Anterior cingulate cortex (tissue), 58 donors: Measurements from ENCODE around the gene KYNU.
A peak's percentile ranks its signal among the peaks of the same experiment; 100 is the strongest.

Experiments
- DNase-seq, 58 donors: peaks; one replicate each; lab custom pipeline; 2025; lab: John Stamatoyannopoulos, UW

KYNU gene

GRCh38 chr2:143078104-143078503, 200.6 kb downstream of the KYNU start:
- no peak for DNase-seq

DNA sequence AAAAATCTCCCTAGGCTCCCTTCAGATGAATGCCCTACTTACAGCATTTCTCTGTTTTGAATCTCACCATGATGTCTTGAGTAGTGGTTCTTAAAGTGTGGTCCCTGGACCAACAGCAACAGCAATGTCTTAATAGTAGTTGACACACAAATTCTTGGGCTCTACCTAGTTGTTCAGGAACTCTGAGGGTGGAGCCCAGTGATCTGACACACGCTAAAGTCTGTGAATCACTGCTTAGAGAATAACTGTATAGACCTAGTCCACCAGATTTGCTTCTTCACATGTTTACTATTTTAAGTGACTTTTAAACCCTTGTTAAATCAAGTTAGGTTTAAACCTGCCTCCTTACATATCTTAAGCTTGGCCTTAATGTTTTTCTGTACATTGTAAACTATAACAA, 204.2 kb downstream of the KYNU start:
- no peak for DNase-seq

DNA sequence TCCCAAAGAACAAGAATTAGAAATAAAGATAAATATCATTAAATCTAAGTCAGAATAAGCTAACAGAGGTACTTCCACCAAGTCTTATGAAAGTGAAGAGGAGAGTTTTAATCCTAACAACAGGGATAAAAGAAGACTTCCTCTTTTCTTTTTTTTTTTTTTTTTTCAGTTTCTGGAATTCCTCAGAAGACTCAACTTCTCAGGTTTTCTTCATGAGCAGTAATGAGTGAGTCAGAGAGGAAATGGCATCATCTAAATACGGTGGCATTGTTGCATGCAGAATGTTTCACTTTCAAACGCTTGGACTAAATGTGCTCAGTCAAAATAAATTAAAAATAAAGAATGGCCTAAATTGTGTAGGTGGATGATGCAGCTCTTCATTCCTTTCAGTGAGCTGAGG, 206.2 kb downstream of the KYNU start:
- DNase-seq, result no peak

GRCh38 chr2:143084462-143084861, 207.0 kb downstream of the KYNU start:
- no peak for DNase-seq

GRCh38 chr2:143085125-143085784, 207.8 kb downstream of the KYNU start:
- no peak for DNase-seq

- DNase-seq, result no peak
Observed at GRCh38 chr2:143087033-143087432, 209.6 kb downstream of the KYNU start.

- DNase-seq, result no peak
Observed at GRCh38 chr2:143088388-143088787, 210.9 kb downstream of the KYNU start.

DNA sequence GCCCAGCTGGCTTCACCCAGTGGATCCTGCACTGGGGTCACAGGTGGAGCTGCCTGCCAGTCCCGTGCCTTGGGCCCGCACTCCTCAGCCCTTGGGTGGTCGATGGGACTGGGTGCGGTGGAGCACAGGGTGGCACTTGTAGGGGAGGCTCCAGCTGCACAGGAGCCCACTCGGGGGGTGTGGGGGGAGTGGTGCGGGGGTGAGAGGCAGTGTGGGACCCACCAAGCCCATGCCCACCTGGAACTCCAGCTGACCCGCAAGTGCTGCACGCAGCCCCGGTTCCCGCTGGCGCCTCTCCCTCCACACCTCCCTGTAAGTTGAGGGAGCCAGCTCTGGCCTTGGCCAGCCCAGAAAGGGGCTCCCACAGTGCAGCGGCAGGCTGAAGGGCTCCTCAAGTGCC, 212.1 kb downstream of the KYNU start:
- peak in 1 of 58 donors; percentile 0 for DNase-seq
